ENCODE data around the gene FGD3. TPM values are rescaled to one million over a fixed set of nuclear protein-coding genes. Genes with fewer than 3 reads are reported as not detected.

FGD3 gene
- total RNA-seq, 4 donors from 2014 or later: 1.7 to 4.2 (median 3.3) TPM

DNA sequence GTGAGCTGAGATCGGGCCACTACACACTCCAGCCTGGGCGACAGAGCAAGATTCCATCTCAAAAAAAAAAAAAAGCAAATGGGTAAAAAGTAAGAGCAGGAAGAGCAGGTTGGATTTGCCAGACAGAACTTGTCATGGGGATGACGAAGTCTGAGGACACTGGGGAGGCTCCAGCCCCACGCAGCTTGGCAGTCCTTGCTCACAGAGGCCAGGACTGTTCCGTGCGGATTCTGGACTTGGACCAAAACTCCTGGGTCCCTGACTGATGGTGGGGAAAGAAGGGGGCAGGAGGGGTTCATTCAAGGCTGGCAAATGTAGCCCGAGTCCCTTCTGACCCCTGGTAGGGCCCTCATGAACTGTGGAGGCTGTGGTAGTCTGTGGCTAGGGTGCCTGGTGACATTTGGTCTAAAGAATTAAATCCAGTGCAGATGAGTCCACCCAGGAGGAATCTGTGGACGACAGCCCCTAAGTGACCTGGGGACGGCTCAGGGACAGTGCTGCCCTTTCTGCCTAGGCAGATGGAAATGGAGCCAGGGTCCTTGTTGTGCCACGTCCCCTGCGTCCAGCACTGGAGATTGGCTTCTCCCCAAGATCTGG lies 3.1 kb downstream of the FGD3 start:
- H3K4me3 ChIP-seq: no peak overlapping the region
- H3K27me3 ChIP-seq: peaks cover 49% of the 10 kb centered on the region
- no peak for TF ChIP-seq EP300 (IDR thresholded peaks at IDR 0.05)
- no peak for TF ChIP-seq CTCF (IDR thresholded peaks at IDR 0.05)
- TF ChIP-seq POLR2A (IDR thresholded peaks at IDR 0.05): no peak
- no peak for TF ChIP-seq POLR2AphosphoS5 (IDR thresholded peaks at IDR 0.05)
- no peak overlapping the region for H3K27ac ChIP-seq
- no peaks in the 10 kb centered on the region for H3K36me3 ChIP-seq
- H3K4me1 ChIP-seq: peaks cover 0 to 14% (median 0%) of the 10 kb centered on the region in 3 donors
- WGBS, 2 donors (ENCODE audit: low coverage in 1 of 2): 69 to 89% methylated on average over 3 to 10 of the region's 11 CpGs
- ATAC-seq: no peak
- no peaks in the 10 kb centered on the region for H3K9me3 ChIP-seq

DNA sequence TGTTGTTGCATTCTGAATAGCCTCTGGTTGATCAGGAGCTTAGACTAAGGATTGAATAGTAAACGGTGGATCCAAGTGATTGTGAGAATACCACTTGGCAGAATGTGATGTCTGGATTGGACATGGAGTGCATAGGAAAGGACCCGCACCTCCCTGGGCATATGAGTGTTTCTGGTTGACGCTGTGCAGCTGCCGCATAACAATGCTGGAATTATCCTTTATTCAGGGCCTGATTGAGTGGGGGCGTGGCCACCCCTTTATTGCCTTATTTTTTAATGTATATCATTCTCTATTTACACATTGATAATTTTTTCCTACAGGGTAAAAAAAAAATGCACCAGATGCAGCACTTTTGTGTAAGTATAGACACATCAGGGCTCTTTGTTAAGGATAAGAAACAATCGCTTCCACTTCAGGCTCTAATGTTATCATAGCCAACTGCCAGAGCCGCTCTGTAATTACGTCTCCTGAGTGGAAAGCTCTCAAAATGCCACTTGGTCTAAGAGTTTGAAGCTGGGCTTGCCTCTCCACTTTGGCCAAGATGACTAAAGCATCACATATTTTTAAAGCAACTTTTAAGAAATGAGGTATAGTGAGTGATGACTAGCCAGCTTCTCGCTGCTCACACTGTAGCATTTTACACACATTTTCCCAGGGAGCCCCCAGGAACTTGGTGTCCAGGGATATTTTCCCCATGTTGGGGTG lies 5.7 kb downstream of the FGD3 start:
- Histone ChIP-seq H3K4me3 (no peak overlapping the region), H3K27me3 (peaks cover 44% of the 10 kb centered on the region), H3K27ac (no peak overlapping the region), H3K36me3 (no peaks in the 10 kb centered on the region), H3K9me3 (no peaks in the 10 kb centered on the region), H3K4me1 (peaks cover 0 to under 1% (median 0%) of the 10 kb centered on the region in 3 donors)
- TF ChIP-seq EP300 (IDR thresholded peaks at IDR 0.05) (no peak), CTCF (IDR thresholded peaks at IDR 0.05) (no peak), POLR2AphosphoS5 (IDR thresholded peaks at IDR 0.05) (no peak), POLR2A (IDR thresholded peaks at IDR 0.05) (no peak)
- WGBS, 2 donors (ENCODE audit: low coverage in 1 of 2): 63 to 80% methylated on average over 3 to 9 of the region's 9 CpGs
- no peak for ATAC-seq

- Histone ChIP-seq H3K27ac (no peak overlapping the region), H3K36me3 (no peaks in the 10 kb centered on the region), H3K4me1 (no peaks in the 10 kb centered on the region), H3K4me3 (no peak overlapping the region), H3K9me3 (no peaks in the 10 kb centered on the region), H3K27me3 (peaks cover 32% of the 10 kb centered on the region)
- ATAC-seq: peak; percentile 62
- TF ChIP-seq EP300 (IDR thresholded peaks at IDR 0.05) (no peak), POLR2A (IDR thresholded peaks at IDR 0.05) (no peak), CTCF (IDR thresholded peaks at IDR 0.05) (no peak), POLR2AphosphoS5 (IDR thresholded peaks at IDR 0.05) (no peak)
- WGBS, 2 donors (ENCODE audit: low coverage in 1 of 2): 53 to 68% methylated on average over 3 to 4 of the region's 10 CpGs
Observed at GRCh38 chr9:92954049-92954861, 6.9 kb downstream of the FGD3 start.

GRCh38 chr9:92954886-92955285 lies 7.6 kb downstream of the FGD3 start:
- no peak for ATAC-seq
- no peaks in the 10 kb centered on the region for H3K36me3 ChIP-seq
- no peak overlapping the region for H3K27ac ChIP-seq
- H3K27me3 ChIP-seq: peaks cover 26% of the 10 kb centered on the region
- H3K4me3 ChIP-seq: no peak overlapping the region
- WGBS, 2 donors (ENCODE audit: low coverage in 1 of 2): 78% methylated on average over 4 of the region's 9 CpGs; no CpG with 5 or more reads in 1 of the 2 donors
- no peaks in the 10 kb centered on the region for H3K4me1 ChIP-seq
- TF ChIP-seq EP300 (IDR thresholded peaks at IDR 0.05): no peak
- H3K9me3 ChIP-seq: no peaks in the 10 kb centered on the region

DNA sequence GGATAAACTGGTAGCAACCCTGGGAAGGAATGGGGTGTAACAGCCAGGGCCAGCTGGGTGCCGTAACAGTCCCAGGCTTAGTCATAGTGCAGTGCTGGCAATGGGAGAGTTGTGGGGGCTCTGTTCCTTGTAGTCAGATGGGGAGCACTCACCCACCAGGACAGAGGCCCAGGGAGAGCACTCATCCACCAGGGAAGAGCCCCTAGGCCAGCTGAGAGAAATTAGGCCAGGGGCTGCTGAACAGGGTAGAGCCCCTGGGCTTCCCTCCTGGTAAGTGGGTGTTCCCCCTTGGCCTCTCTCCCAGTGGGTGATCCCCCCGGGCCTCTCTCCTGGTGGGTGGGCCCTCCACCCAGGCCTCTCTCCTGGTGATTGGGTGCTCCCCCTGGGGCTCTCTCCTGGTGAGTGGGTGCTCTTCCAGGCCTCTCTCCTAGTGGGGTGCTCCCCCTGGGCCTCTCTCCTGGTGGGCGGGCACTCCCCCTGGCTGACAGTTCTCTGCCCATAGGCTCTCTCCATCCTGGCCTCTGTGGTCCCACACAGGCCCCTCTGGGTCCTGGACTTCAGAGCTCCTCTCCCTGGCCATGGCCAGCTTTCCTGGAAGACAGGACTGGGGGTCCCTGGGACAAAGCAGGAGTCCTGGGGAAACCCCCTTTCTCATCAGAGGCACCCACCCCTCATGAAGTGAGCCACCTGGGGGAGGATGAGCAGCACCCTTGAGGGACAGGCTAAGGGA lies 13.4 kb downstream of the FGD3 start:
- TF ChIP-seq EP300 (IDR thresholded peaks at IDR 0.05) (no peak), POLR2AphosphoS5 (IDR thresholded peaks at IDR 0.05) (no peak), POLR2A (IDR thresholded peaks at IDR 0.05) (no peak), CTCF (IDR thresholded peaks at IDR 0.05) (no peak)
- no peaks in the 10 kb centered on the region for H3K27me3 ChIP-seq
- no peak overlapping the region for H3K27ac ChIP-seq
- peaks cover 0 to 9% (median 0%) of the 10 kb centered on the region in 3 donors for H3K9me3 ChIP-seq
- H3K4me1 ChIP-seq: no peaks in the 10 kb centered on the region
- no peak for ATAC-seq
- WGBS, 2 donors (ENCODE audit: low coverage in 1 of 2): 100% methylated on average over 1 of the region's 3 CpGs; no CpG with 5 or more reads in 1 of the 2 donors
- H3K36me3 ChIP-seq: no peaks in the 10 kb centered on the region
- no peak overlapping the region for H3K4me3 ChIP-seq
